ENCODE measurements around the gene SATB2. TPM values are rescaled to one million over a fixed set of nuclear protein-coding genes. Genes with fewer than 3 reads are reported as not detected.

Gene SATB2
- total and polyA plus RNA-seq, 2 experiments from 2014 or later: 1.6 to 6.0 TPM

DNA sequence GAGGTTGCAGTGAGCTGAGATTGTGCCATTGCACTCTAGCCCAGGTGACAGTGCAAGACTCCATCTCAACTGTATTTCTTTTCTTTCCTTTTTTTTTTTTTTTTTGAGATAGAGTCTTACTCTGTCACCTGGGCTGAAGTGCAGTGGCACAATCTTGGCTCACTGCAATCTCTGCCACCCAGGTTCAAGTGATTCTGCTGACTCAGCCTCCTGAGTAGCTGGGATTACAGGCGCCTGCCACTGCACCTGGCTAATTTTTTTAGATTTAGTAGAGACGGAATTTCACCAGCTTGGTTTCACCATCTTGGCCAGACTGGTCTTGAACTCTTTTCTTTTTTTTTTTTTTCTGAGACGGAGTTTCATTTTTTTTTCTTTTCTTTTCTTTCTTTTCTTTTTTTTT, 41.3 kb upstream of the SATB2 start:
- TF ChIP-seq CREB1 (CRISPR knock-in tag; IDR thresholded peaks at IDR 0.05; ENCODE audit: low read depth) (no peak), STAT1 (IDR thresholded peaks at IDR 0.05; ENCODE audit: unreplicated experiment) (no peak), JUNB (IDR thresholded peaks at IDR 0.05; ENCODE audit: unreplicated experiment) (no peak), EZH2 (IDR thresholded peaks at IDR 0.05; ENCODE audit: low read depth, unreplicated experiment) (no peak), NANOG (IDR thresholded peaks at IDR 0.05; ENCODE audit: borderline replicate concordance) (no peak), POLR2AphosphoS5 (IDR thresholded peaks at IDR 0.05; ENCODE audit: low read depth) (no peak), ZNF114 (CRISPR knock-in tag; IDR thresholded peaks at IDR 0.05) (no peak), EZH2phosphoT487 (IDR thresholded peaks at IDR 0.05; ENCODE audit: unreplicated experiment) (no peak), ZNF331 (CRISPR knock-in tag; IDR thresholded peaks at IDR 0.05; ENCODE audit: low read depth) (no peak)
- TF ChIP-seq, protein P1, sequence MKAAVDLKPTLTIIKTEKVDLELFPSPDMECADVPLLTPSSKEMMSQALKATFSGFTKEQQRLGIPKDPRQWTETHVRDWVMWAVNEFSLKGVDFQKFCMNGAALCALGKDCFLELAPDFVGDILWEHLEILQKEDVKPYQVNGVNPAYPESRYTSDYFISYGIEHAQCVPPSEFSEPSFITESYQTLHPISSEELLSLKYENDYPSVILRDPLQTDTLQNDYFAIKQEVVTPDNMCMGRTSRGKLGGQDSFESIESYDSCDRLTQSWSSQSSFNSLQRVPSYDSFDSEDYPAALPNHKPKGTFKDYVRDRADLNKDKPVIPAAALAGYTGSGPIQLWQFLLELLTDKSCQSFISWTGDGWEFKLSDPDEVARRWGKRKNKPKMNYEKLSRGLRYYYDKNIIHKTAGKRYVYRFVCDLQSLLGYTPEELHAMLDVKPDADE (IDR thresholded peaks at IDR 0.05): no peak
- TF ChIP-seq, protein P2, sequence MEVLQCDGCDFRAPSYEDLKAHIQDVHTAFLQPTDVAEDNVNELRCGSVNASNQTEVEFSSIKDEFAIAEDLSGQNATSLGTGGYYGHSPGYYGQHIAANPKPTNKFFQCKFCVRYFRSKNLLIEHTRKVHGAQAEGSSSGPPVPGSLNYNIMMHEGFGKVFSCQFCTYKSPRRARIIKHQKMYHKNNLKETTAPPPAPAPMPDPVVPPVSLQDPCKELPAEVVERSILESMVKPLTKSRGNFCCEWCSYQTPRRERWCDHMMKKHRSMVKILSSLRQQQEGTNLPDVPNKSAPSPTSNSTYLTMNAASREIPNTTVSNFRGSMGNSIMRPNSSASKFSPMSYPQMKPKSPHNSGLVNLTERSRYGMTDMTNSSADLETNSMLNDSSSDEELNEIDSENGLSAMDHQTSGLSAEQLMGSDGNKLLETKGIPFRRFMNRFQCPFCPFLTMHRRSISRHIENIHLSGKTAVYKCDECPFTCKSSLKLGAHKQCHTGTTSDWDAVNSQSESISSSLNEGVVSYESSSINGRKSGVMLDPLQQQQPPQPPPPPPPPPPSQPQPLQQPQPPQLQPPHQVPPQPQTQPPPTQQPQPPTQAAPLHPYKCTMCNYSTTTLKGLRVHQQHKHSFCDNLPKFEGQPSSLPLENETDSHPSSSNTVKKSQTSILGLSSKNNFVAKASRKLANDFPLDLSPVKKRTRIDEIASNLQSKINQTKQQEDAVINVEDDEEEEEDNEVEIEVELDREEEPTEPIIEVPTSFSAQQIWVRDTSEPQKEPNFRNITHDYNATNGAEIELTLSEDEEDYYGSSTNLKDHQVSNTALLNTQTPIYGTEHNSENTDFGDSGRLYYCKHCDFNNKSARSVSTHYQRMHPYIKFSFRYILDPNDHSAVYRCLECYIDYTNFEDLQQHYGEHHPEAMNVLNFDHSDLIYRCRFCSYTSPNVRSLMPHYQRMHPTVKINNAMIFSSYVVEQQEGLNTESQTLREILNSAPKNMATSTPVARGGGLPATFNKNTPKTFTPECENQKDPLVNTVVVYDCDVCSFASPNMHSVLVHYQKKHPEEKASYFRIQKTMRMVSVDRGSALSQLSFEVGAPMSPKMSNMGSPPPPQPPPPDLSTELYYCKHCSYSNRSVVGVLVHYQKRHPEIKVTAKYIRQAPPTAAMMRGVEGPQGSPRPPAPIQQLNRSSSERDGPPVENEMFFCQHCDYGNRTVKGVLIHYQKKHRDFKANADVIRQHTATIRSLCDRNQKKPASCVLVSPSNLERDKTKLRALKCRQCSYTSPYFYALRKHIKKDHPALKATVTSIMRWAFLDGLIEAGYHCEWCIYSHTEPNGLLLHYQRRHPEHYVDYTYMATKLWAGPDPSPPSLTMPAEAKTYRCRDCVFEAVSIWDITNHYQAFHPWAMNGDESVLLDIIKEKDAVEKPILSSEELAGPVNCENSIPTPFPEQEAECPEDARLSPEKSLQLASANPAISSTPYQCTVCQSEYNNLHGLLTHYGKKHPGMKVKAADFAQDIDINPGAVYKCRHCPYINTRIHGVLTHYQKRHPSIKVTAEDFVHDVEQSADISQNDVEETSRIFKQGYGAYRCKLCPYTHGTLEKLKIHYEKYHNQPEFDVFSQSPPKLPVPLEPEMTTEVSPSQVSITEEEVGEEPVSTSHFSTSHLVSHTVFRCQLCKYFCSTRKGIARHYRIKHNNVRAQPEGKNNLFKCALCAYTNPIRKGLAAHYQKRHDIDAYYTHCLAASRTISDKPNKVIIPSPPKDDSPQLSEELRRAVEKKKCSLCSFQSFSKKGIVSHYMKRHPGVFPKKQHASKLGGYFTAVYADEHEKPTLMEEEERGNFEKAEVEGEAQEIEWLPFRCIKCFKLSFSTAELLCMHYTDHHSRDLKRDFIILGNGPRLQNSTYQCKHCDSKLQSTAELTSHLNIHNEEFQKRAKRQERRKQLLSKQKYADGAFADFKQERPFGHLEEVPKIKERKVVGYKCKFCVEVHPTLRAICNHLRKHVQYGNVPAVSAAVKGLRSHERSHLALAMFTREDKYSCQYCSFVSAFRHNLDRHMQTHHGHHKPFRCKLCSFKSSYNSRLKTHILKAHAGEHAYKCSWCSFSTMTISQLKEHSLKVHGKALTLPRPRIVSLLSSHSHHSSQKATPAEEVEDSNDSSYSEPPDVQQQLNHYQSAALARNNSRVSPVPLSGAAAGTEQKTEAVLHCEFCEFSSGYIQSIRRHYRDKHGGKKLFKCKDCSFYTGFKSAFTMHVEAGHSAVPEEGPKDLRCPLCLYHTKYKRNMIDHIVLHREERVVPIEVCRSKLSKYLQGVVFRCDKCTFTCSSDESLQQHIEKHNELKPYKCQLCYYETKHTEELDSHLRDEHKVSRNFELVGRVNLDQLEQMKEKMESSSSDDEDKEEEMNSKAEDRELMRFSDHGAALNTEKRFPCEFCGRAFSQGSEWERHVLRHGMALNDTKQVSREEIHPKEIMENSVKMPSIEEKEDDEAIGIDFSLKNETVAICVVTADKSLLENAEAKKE (CRISPR knock-in tag; IDR thresholded peaks at IDR 0.05): no peak
- TF ChIP-seq, protein P3, sequence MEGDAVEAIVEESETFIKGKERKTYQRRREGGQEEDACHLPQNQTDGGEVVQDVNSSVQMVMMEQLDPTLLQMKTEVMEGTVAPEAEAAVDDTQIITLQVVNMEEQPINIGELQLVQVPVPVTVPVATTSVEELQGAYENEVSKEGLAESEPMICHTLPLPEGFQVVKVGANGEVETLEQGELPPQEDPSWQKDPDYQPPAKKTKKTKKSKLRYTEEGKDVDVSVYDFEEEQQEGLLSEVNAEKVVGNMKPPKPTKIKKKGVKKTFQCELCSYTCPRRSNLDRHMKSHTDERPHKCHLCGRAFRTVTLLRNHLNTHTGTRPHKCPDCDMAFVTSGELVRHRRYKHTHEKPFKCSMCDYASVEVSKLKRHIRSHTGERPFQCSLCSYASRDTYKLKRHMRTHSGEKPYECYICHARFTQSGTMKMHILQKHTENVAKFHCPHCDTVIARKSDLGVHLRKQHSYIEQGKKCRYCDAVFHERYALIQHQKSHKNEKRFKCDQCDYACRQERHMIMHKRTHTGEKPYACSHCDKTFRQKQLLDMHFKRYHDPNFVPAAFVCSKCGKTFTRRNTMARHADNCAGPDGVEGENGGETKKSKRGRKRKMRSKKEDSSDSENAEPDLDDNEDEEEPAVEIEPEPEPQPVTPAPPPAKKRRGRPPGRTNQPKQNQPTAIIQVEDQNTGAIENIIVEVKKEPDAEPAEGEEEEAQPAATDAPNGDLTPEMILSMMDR (conservative IDR thresholded peaks at IDR 0.05; ENCODE audit: low read depth in 2 of 2): no peak
- TF ChIP-seq, protein P4, sequence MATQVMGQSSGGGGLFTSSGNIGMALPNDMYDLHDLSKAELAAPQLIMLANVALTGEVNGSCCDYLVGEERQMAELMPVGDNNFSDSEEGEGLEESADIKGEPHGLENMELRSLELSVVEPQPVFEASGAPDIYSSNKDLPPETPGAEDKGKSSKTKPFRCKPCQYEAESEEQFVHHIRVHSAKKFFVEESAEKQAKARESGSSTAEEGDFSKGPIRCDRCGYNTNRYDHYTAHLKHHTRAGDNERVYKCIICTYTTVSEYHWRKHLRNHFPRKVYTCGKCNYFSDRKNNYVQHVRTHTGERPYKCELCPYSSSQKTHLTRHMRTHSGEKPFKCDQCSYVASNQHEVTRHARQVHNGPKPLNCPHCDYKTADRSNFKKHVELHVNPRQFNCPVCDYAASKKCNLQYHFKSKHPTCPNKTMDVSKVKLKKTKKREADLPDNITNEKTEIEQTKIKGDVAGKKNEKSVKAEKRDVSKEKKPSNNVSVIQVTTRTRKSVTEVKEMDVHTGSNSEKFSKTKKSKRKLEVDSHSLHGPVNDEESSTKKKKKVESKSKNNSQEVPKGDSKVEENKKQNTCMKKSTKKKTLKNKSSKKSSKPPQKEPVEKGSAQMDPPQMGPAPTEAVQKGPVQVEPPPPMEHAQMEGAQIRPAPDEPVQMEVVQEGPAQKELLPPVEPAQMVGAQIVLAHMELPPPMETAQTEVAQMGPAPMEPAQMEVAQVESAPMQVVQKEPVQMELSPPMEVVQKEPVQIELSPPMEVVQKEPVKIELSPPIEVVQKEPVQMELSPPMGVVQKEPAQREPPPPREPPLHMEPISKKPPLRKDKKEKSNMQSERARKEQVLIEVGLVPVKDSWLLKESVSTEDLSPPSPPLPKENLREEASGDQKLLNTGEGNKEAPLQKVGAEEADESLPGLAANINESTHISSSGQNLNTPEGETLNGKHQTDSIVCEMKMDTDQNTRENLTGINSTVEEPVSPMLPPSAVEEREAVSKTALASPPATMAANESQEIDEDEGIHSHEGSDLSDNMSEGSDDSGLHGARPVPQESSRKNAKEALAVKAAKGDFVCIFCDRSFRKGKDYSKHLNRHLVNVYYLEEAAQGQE (IDR thresholded peaks at IDR 0.05; ENCODE audit: unreplicated experiment): no peak
- Histone ChIP-seq H3K27me3 (ENCODE audit: insufficient read depth) (no peaks in the 10 kb centered on the region), H3K4me1 (ENCODE audit: insufficient read depth) (no peaks in the 10 kb centered on the region), H3K9me2 (ENCODE audit: insufficient read depth) (0 out of 2 replicates have a peak, but pooled peaks cover 3% of the 10 kb centered on the region), H3K79me2 (replicated peaks; ENCODE audit: insufficient read depth) (no peaks in the 10 kb centered on the region), H3F3A (replicated peaks; ENCODE audit: low read depth) (no peaks in the 10 kb centered on the region), H3K27ac (ENCODE audit: low read depth) (no peak overlapping the region), H4K20me1 (replicated peaks; ENCODE audit: insufficient read depth) (no peaks in the 10 kb centered on the region), H3K4me2 (no peak overlapping the region), H2AFZ (no peak overlapping the region), H3K36me3 (ENCODE audit: insufficient read depth) (no peaks in the 10 kb centered on the region), H3K4me3 (no peak overlapping the region)
- DNase-seq (ENCODE audit: low spot score) (no peak), ATAC-seq (no peak)
- Mint-ChIP-seq H3K4me3 (no peak overlapping the region), H3K4me1 (0 out of 3 replicates have a peak, but pooled peaks cover 4% of the 10 kb centered on the region), H3K27me3 (ENCODE audit: insufficient read depth, low read depth, poor library complexity) (peaks cover 2% of the 10 kb centered on the region), H3K36me3 (ENCODE audit: low read depth) (no peaks in the 10 kb centered on the region), H3K9me3 (no peaks in the 10 kb centered on the region), H3K27ac (no peak overlapping the region)
